Measurements from ENCODE around the gene HS6ST1.

The HS6ST1 gene

GRCh38 chr2:128358941-128359731 is 40.5 kb upstream of the HS6ST1 start:
- Histone ChIP-seq H3K4ac (ENCODE audit: low read depth in 1 of 2, low read length in 2 of 2) (no peak overlapping the region), H2AFZ (ENCODE audit: low read depth, low read length) (no peak overlapping the region), H4K91ac (ENCODE audit: low read length) (peak overlapping the region; percentile 37), H2BK5ac (ENCODE audit: low read depth, low read length, poor library complexity, severe bottlenecking) (no peak overlapping the region), H3K27me3 (ENCODE audit: control insufficient read depth in 1 of 2, insufficient read depth in 1 of 2, low read length in 2 of 2) (no peaks in the 10 kb centered on the region), H3K9ac (ENCODE audit: low read length) (no peak overlapping the region), H2AK5ac (ENCODE audit: low read length, severe bottlenecking) (peak overlapping the region; percentile 50), H3K9me3 (ENCODE audit: control insufficient read depth, low read length) (peaks cover 2% of the 10 kb centered on the region), H2BK15ac (ENCODE audit: low read depth, poor library complexity, severe bottlenecking) (no peak overlapping the region), H3K79me1 (replicated peaks; ENCODE audit: low read length, poor library complexity, severe bottlenecking) (no peaks in the 10 kb centered on the region), H3K4me2 (ENCODE audit: low read length, poor library complexity, severe bottlenecking) (no peak overlapping the region), H2BK12ac (ENCODE audit: low read length in 2 of 2) (no peak overlapping the region), H3K4me3 (ENCODE audit: insufficient read depth in 1 of 2, low read depth in 1 of 2, low read length in 2 of 2) (no peak overlapping the region), H3K23ac (ENCODE audit: low read length in 2 of 2) (no peak overlapping the region), H3K4me1 (ENCODE audit: control insufficient read depth, insufficient read depth, low read depth, low read length) (peaks cover 27% of the 10 kb centered on the region), H3K36me3 (ENCODE audit: control insufficient read depth in 1 of 2, insufficient read depth in 2 of 2, low read depth in 1 of 2, low read length in 2 of 2) (no peaks in the 10 kb centered on the region), H3K18ac (ENCODE audit: low read depth in 1 of 2, low read length in 2 of 2) (no peak overlapping the region), H3K14ac (ENCODE audit: low read length in 2 of 2) (no peak overlapping the region), H4K8ac (ENCODE audit: low read length) (no peak overlapping the region), H3K27ac (ENCODE audit: low read length, poor library complexity, severe bottlenecking) (no peak overlapping the region), H2BK120ac (ENCODE audit: low read depth, low read length) (no peak overlapping the region)
- WGBS: 94% methylated on average over 16 of the region's 16 CpGs
- DNase-seq: no peak

- no peak for DNase-seq
- Histone ChIP-seq H2BK12ac (ENCODE audit: low read length in 2 of 2) (no peak overlapping the region), H3K27ac (ENCODE audit: low read length, poor library complexity, severe bottlenecking) (no peak overlapping the region), H3K4ac (ENCODE audit: low read depth in 1 of 2, low read length in 2 of 2) (no peak overlapping the region), H3K18ac (ENCODE audit: low read depth in 1 of 2, low read length in 2 of 2) (no peak overlapping the region), H4K8ac (ENCODE audit: low read length) (no peak overlapping the region), H2BK5ac (ENCODE audit: low read depth, low read length, poor library complexity, severe bottlenecking) (no peak overlapping the region), H2BK120ac (ENCODE audit: low read depth, low read length) (no peak overlapping the region), H3K4me2 (ENCODE audit: low read length, poor library complexity, severe bottlenecking) (no peak overlapping the region), H2BK15ac (ENCODE audit: low read depth, poor library complexity, severe bottlenecking) (no peak overlapping the region), H2AK5ac (ENCODE audit: low read length, severe bottlenecking) (no peak overlapping the region), H3K14ac (ENCODE audit: low read length in 2 of 2) (no peak overlapping the region), H3K4me1 (ENCODE audit: control insufficient read depth, insufficient read depth, low read depth, low read length) (peaks cover 22% of the 10 kb centered on the region), H3K23ac (ENCODE audit: low read length in 2 of 2) (no peak overlapping the region), H3K4me3 (ENCODE audit: insufficient read depth in 1 of 2, low read depth in 1 of 2, low read length in 2 of 2) (no peak overlapping the region), H4K91ac (ENCODE audit: low read length) (no peak overlapping the region), H3K27me3 (ENCODE audit: control insufficient read depth in 1 of 2, insufficient read depth in 1 of 2, low read length in 2 of 2) (no peaks in the 10 kb centered on the region), H3K9ac (ENCODE audit: low read length) (no peak overlapping the region), H3K36me3 (ENCODE audit: control insufficient read depth in 1 of 2, insufficient read depth in 2 of 2, low read depth in 1 of 2, low read length in 2 of 2) (no peaks in the 10 kb centered on the region), H3K9me3 (ENCODE audit: control insufficient read depth, low read length) (peaks cover 6% of the 10 kb centered on the region), H3K79me1 (replicated peaks; ENCODE audit: low read length, poor library complexity, severe bottlenecking) (no peaks in the 10 kb centered on the region), H2AFZ (ENCODE audit: low read depth, low read length) (peak overlapping the region; percentile 29)
- WGBS: 96% methylated on average over 12 of the region's 12 CpGs
Measured at GRCh38 chr2:128357506-128358370, 39.1 kb upstream of the HS6ST1 start.

DNA sequence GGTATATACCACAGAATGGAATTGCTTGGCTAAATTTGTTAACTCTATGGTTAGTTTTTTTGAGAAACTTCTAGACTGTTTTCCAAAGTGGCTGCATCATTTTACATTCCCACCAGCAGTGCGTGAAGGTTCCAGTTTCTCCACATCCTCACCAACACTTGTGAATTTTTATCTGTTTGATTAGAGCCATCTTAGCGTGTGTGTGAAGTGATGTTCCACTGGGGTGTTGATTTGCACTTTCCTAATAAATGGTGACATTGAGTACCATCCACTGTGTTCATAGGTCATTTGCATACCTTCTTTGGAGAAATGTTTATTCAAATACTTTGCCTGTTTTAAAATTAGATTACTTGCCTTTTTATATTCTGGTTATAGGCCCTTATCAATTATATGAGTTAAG is 37.5 kb upstream of the HS6ST1 start:
- Histone ChIP-seq H3K4me1 (ENCODE audit: control insufficient read depth, insufficient read depth, low read depth, low read length) (peaks cover 7% of the 10 kb centered on the region), H3K27ac (ENCODE audit: low read length, poor library complexity, severe bottlenecking) (no peak overlapping the region), H3K4me3 (ENCODE audit: insufficient read depth in 1 of 2, low read depth in 1 of 2, low read length in 2 of 2) (no peak overlapping the region), H3K79me1 (replicated peaks; ENCODE audit: low read length, poor library complexity, severe bottlenecking) (no peaks in the 10 kb centered on the region), H3K18ac (ENCODE audit: low read depth in 1 of 2, low read length in 2 of 2) (no peak overlapping the region), H3K4me2 (ENCODE audit: low read length, poor library complexity, severe bottlenecking) (no peak overlapping the region), H2BK120ac (ENCODE audit: low read depth, low read length) (no peak overlapping the region), H3K4ac (ENCODE audit: low read depth in 1 of 2, low read length in 2 of 2) (no peak overlapping the region), H3K23ac (ENCODE audit: low read length in 2 of 2) (no peak overlapping the region), H3K9ac (ENCODE audit: low read length) (no peak overlapping the region), H2BK5ac (ENCODE audit: low read depth, low read length, poor library complexity, severe bottlenecking) (no peak overlapping the region), H3K27me3 (ENCODE audit: control insufficient read depth in 1 of 2, insufficient read depth in 1 of 2, low read length in 2 of 2) (no peaks in the 10 kb centered on the region), H3K36me3 (ENCODE audit: control insufficient read depth in 1 of 2, insufficient read depth in 2 of 2, low read depth in 1 of 2, low read length in 2 of 2) (no peaks in the 10 kb centered on the region), H4K8ac (ENCODE audit: low read length) (no peak overlapping the region), H2BK12ac (ENCODE audit: low read length in 2 of 2) (no peak overlapping the region), H2BK15ac (ENCODE audit: low read depth, poor library complexity, severe bottlenecking) (no peak overlapping the region), H3K9me3 (ENCODE audit: control insufficient read depth, low read length) (peaks cover 17% of the 10 kb centered on the region), H2AFZ (ENCODE audit: low read depth, low read length) (no peak overlapping the region), H3K14ac (ENCODE audit: low read length in 2 of 2) (no peak overlapping the region), H4K91ac (ENCODE audit: low read length) (no peak overlapping the region), H2AK5ac (ENCODE audit: low read length, severe bottlenecking) (no peak overlapping the region)
- no peak for DNase-seq
- 100% methylated on average over 1 of the region's 2 CpGs for WGBS

GRCh38 chr2:128354726-128355470 is 36.2 kb upstream of the HS6ST1 start:
- H3K23ac ChIP-seq (ENCODE audit: low read length in 2 of 2): no peak overlapping the region
- H3K27me3 ChIP-seq (ENCODE audit: control insufficient read depth in 1 of 2, insufficient read depth in 1 of 2, low read length in 2 of 2): no peaks in the 10 kb centered on the region

More at GRCh38 chr2:128354726-128355470, 36.2 kb upstream of the HS6ST1 start:
- Histone ChIP-seq H3K27ac (ENCODE audit: low read length, poor library complexity, severe bottlenecking) (no peak overlapping the region), H3K36me3 (ENCODE audit: control insufficient read depth in 1 of 2, insufficient read depth in 2 of 2, low read depth in 1 of 2, low read length in 2 of 2) (no peaks in the 10 kb centered on the region), H3K4me3 (ENCODE audit: insufficient read depth in 1 of 2, low read depth in 1 of 2, low read length in 2 of 2) (no peak overlapping the region), H2AFZ (ENCODE audit: low read depth, low read length) (no peak overlapping the region), H2BK15ac (ENCODE audit: low read depth, poor library complexity, severe bottlenecking) (no peak overlapping the region), H4K91ac (ENCODE audit: low read length) (no peak overlapping the region), H3K4ac (ENCODE audit: low read depth in 1 of 2, low read length in 2 of 2) (no peak overlapping the region), H3K14ac (ENCODE audit: low read length in 2 of 2) (no peak overlapping the region), H2BK120ac (ENCODE audit: low read depth, low read length) (no peak overlapping the region), H2BK12ac (ENCODE audit: low read length in 2 of 2) (no peak overlapping the region), H2AK5ac (ENCODE audit: low read length, severe bottlenecking) (no peak overlapping the region), H3K4me1 (ENCODE audit: control insufficient read depth, insufficient read depth, low read depth, low read length) (peaks cover 7% of the 10 kb centered on the region), H3K18ac (ENCODE audit: low read depth in 1 of 2, low read length in 2 of 2) (no peak overlapping the region), H4K8ac (ENCODE audit: low read length) (no peak overlapping the region), H3K9me3 (ENCODE audit: control insufficient read depth, low read length) (peaks cover 17% of the 10 kb centered on the region), H3K79me1 (replicated peaks; ENCODE audit: low read length, poor library complexity, severe bottlenecking) (no peaks in the 10 kb centered on the region), H3K4me2 (ENCODE audit: low read length, poor library complexity, severe bottlenecking) (no peak overlapping the region), H3K9ac (ENCODE audit: low read length) (no peak overlapping the region), H2BK5ac (ENCODE audit: low read depth, low read length, poor library complexity, severe bottlenecking) (no peak overlapping the region)
- DNase-seq: no peak
- 80% methylated on average over 5 of the region's 6 CpGs for WGBS
